WTC11 (cell line): ENCODE data around the gene SLC25A26. TPM values are rescaled to one million over a fixed set of nuclear protein-coding genes. Genes with fewer than 3 reads are reported as not detected.

Experiments used
- ATAC-seq: fragments of 200-7000 bp; cut with Tn5 transposase; 2 replicates; pipeline ENCODE4 v1.10.0; 2021; ENCODE audit warnings: mild to moderate bottlenecking, moderate library complexity
- CTCF ChIA-PET: fragments of 300-600 bp; sonication (Branson Sonifier 250); formaldehyde crosslinking; loops from one replicate; lab custom pipeline; 2021; ENCODE audit warnings: antibody characterized with exemption; lab: Charles Lee
- POLR2A ChIA-PET: fragments of 350-600 bp; sonication (Branson Sonifier 250); formaldehyde crosslinking; loops from one replicate; lab custom pipeline; 2021; ENCODE audit warnings: antibody characterized with exemption; lab: Charles Lee
- DNase-seq: peaks from one replicate; pipeline ENCODE4 v3.0.0; 2021; ENCODE audit warnings: low spot score
- H3K27ac Mint-ChIP-seq: 2 replicates; pipeline ENCODE4 v1.8.0; 2021; ENCODE audit warnings: mixed read lengths
- H3K27me3 Mint-ChIP-seq: 2 replicates; pipeline ENCODE4 v1.8.0; 2021; ENCODE audit warnings: low read depth, mild to moderate bottlenecking, moderate library complexity, mixed read lengths
- H3K36me3 Mint-ChIP-seq: 2 replicates; pipeline ENCODE4 v1.8.0; 2021; ENCODE audit warnings: mixed read lengths
- H3K4me1 Mint-ChIP-seq: 2 replicates; pipeline ENCODE4 v1.8.0; 2022; ENCODE audit warnings: mixed read lengths
- H3K4me3 Mint-ChIP-seq: 2 replicates; pipeline ENCODE4 v1.8.0; 2021; ENCODE audit warnings: mild to moderate bottlenecking, moderate library complexity, mixed read lengths
- H3K9me3 Mint-ChIP-seq: 2 replicates; pipeline ENCODE4 v1.8.0; 2021; ENCODE audit warnings: mixed read lengths
- CDX4 ChIP-seq: fragments of 250-450 bp; sonication (Bioruptor Pico); IDR thresholded peaks from 2 replicates; pipeline ENCODE4 v1.9.0; 2021; ENCODE audit warnings: moderate library complexity, mild to moderate bottlenecking, inconsistent platforms, borderline replicate concordance
- CREB1 ChIP-seq: sonication (generic); formaldehyde crosslinking; IDR thresholded peaks from 2 replicates; pipeline ENCODE4 v1.8.0; 2023; ENCODE audit warnings: mild to moderate bottlenecking, missing genetic modification reagents
- FOXK1 ChIP-seq: sonication (generic); formaldehyde crosslinking; IDR thresholded peaks from 2 replicates; pipeline ENCODE4 v1.8.0; 2022; ENCODE audit warnings: mild to moderate bottlenecking, moderate library complexity, missing genetic modification reagents
- FOXP1 ChIP-seq: sonication (generic); formaldehyde crosslinking; IDR thresholded peaks from 2 replicates; pipeline ENCODE4 v1.8.0; 2022; ENCODE audit warnings: missing genetic modification reagents, mild to moderate bottlenecking, moderate library complexity, borderline replicate concordance
- HMGA2 ChIP-seq: fragments of 250-450 bp; sonication (Bioruptor Pico); IDR thresholded peaks from 2 replicates; pipeline ENCODE4 v1.4.0; 2021; ENCODE audit warnings: mild to moderate bottlenecking, moderate library complexity
- MAX ChIP-seq: sonication (generic); formaldehyde crosslinking; IDR thresholded peaks from 2 replicates; pipeline ENCODE4 v1.8.0; 2022; ENCODE audit warnings: mild to moderate bottlenecking, missing genetic modification reagents
- MYBL2 ChIP-seq: sonication (generic); formaldehyde crosslinking; IDR thresholded peaks from 2 replicates; pipeline ENCODE4 v1.8.1; 2023; ENCODE audit warnings: mild to moderate bottlenecking, moderate library complexity, missing genetic modification reagents
- NR3C1 ChIP-seq: sonication (generic); formaldehyde crosslinking; conservative IDR thresholded peaks from 2 replicates; pipeline ENCODE4 v1.8.1; 2023; ENCODE audit warnings: low read depth, mild to moderate bottlenecking, missing genetic modification reagents
- USF2 ChIP-seq: sonication (generic); formaldehyde crosslinking; IDR thresholded peaks from 2 replicates; pipeline ENCODE4 v1.8.1; 2023; ENCODE audit warnings: mild to moderate bottlenecking, missing genetic modification reagents, moderate library complexity
- ZBTB43 ChIP-seq: sonication (generic); formaldehyde crosslinking; IDR thresholded peaks from 2 replicates; pipeline ENCODE4 v1.8.1; 2023; ENCODE audit warnings: mild to moderate bottlenecking, missing genetic modification reagents
- ZNF219 ChIP-seq: sonication (generic); formaldehyde crosslinking; IDR thresholded peaks from 2 replicates; pipeline ENCODE4 v1.8.0; 2023; ENCODE audit warnings: missing genetic modification reagents, mild to moderate bottlenecking, borderline replicate concordance
- ZNF396 ChIP-seq: fragments of 250-450 bp; sonication (Bioruptor Pico); IDR thresholded peaks from 2 replicates; pipeline ENCODE4 v1.8.0; 2021; ENCODE audit warnings: mild to moderate bottlenecking, moderate library complexity, borderline replicate concordance
- ZNF416 ChIP-seq: fragments of 250-450 bp; sonication (Bioruptor Pico); IDR thresholded peaks from 2 replicates; pipeline ENCODE4 v1.9.0; 2021; ENCODE audit warnings: mild to moderate bottlenecking, inconsistent platforms
- total RNA-seq: library from RNA; stranded (reverse); gene quantifications from 3 replicates; pipeline ENCODE4 v1.2.3, GENCODE V29; 2021
- TF ChIP-seq, protein P1 (sequence below): sonication (generic); formaldehyde crosslinking; IDR thresholded peaks from 2 replicates; pipeline ENCODE4 v1.8.0; 2022; ENCODE audit warnings: missing genetic modification reagents
- TF ChIP-seq, protein P2 (sequence below): sonication (generic); formaldehyde crosslinking; IDR thresholded peaks from 2 replicates; pipeline ENCODE4 v1.8.1; 2023; ENCODE audit warnings: mild to moderate bottlenecking, missing genetic modification reagents, borderline replicate concordance
- TF ChIP-seq, protein P3 (sequence below): sonication (generic); formaldehyde crosslinking; IDR thresholded peaks from 2 replicates; pipeline ENCODE4 v1.8.0; 2022; ENCODE audit warnings: mild to moderate bottlenecking, missing genetic modification reagents

Gene SLC25A26
- total RNA-seq, 1 experiment from 2014 or later, result 29.1 TPM

GRCh38 chr3:66404197-66404596 is 183.4 kb downstream of the SLC25A26 start:
- ChIA-PET POLR2A (no interaction called here), CTCF (interaction anchor here (1.3 to 4.6 kb wide), 2 partner anchors 26 to 50 kb away, joined by 3 to 16 read pairs; no protein-coding TSS in a partner anchor)
- no peak for DNase-seq
- TF ChIP-seq MYBL2 (CRISPR knock-in tag), result no peak
- TF ChIP-seq, protein P1, sequence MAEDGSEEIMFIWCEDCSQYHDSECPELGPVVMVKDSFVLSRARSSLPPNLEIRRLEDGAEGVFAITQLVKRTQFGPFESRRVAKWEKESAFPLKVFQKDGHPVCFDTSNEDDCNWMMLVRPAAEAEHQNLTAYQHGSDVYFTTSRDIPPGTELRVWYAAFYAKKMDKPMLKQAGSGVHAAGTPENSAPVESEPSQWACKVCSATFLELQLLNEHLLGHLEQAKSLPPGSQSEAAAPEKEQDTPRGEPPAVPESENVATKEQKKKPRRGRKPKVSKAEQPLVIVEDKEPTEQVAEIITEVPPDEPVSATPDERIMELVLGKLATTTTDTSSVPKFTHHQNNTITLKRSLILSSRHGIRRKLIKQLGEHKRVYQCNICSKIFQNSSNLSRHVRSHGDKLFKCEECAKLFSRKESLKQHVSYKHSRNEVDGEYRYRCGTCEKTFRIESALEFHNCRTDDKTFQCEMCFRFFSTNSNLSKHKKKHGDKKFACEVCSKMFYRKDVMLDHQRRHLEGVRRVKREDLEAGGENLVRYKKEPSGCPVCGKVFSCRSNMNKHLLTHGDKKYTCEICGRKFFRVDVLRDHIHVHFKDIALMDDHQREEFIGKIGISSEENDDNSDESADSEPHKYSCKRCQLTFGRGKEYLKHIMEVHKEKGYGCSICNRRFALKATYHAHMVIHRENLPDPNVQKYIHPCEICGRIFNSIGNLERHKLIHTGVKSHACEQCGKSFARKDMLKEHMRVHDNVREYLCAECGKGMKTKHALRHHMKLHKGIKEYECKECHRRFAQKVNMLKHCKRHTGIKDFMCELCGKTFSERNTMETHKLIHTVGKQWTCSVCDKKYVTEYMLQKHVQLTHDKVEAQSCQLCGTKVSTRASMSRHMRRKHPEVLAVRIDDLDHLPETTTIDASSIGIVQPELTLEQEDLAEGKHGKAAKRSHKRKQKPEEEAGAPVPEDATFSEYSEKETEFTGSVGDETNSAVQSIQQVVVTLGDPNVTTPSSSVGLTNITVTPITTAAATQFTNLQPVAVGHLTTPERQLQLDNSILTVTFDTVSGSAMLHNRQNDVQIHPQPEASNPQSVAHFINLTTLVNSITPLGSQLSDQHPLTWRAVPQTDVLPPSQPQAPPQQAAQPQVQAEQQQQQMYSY, result no peak
- TF ChIP-seq USF2 (CRISPR knock-in tag), result no peak
- no peak for TF ChIP-seq ZBTB43 (CRISPR knock-in tag)
- TF ChIP-seq CDX4 (CRISPR knock-in tag), result no peak
- TF ChIP-seq CREB1, result no peak
- no peak for TF ChIP-seq NR3C1 (CRISPR knock-in tag)
- TF ChIP-seq FOXP1, result no peak
- no peak for TF ChIP-seq ZNF219
- TF ChIP-seq FOXK1, result no peak
- no peak for TF ChIP-seq HMGA2 (CRISPR knock-in tag)
- no peak for TF ChIP-seq ZNF396 (CRISPR knock-in tag)
- TF ChIP-seq MAX (CRISPR knock-in tag), result no peak
- TF ChIP-seq ZNF416, result no peak
- TF ChIP-seq, protein P2, sequence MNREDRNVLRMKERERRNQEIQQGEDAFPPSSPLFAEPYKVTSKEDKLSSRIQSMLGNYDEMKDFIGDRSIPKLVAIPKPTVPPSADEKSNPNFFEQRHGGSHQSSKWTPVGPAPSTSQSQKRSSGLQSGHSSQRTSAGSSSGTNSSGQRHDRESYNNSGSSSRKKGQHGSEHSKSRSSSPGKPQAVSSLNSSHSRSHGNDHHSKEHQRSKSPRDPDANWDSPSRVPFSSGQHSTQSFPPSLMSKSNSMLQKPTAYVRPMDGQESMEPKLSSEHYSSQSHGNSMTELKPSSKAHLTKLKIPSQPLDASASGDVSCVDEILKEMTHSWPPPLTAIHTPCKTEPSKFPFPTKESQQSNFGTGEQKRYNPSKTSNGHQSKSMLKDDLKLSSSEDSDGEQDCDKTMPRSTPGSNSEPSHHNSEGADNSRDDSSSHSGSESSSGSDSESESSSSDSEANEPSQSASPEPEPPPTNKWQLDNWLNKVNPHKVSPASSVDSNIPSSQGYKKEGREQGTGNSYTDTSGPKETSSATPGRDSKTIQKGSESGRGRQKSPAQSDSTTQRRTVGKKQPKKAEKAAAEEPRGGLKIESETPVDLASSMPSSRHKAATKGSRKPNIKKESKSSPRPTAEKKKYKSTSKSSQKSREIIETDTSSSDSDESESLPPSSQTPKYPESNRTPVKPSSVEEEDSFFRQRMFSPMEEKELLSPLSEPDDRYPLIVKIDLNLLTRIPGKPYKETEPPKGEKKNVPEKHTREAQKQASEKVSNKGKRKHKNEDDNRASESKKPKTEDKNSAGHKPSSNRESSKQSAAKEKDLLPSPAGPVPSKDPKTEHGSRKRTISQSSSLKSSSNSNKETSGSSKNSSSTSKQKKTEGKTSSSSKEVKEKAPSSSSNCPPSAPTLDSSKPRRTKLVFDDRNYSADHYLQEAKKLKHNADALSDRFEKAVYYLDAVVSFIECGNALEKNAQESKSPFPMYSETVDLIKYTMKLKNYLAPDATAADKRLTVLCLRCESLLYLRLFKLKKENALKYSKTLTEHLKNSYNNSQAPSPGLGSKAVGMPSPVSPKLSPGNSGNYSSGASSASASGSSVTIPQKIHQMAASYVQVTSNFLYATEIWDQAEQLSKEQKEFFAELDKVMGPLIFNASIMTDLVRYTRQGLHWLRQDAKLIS (CRISPR knock-in tag), result no peak
- TF ChIP-seq, protein P3, sequence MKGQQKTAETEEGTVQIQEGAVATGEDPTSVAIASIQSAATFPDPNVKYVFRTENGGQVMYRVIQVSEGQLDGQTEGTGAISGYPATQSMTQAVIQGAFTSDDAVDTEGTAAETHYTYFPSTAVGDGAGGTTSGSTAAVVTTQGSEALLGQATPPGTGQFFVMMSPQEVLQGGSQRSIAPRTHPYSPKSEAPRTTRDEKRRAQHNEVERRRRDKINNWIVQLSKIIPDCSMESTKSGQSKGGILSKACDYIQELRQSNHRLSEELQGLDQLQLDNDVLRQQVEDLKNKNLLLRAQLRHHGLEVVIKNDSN (CRISPR knock-in tag), result no peak
- H3K4me3 Mint-ChIP-seq, result no peak overlapping the region
- no peaks in the 10 kb centered on the region for H3K27me3 Mint-ChIP-seq
- H3K9me3 Mint-ChIP-seq, result no peaks in the 10 kb centered on the region
- H3K4me1 Mint-ChIP-seq, result peaks cover 43% of the 10 kb centered on the region
- peaks cover 74% of the 10 kb centered on the region for H3K36me3 Mint-ChIP-seq
- 0 out of 2 replicates have a peak overlapping the region, but pooled peaks have one; percentile 65 for H3K27ac Mint-ChIP-seq
- ATAC-seq, result no peak
